Colon (tissue), 2 donors: ENCODE data around the gene CDV3.

ENCODE experiments used
- FAIRE-seq: peaks from 2 replicates; lab custom pipeline; 2012; peaks lifted over from hg19 to GRCh38; lab: Jason Lieb, UNC
- donor health status: control.
- donor health status: control.

CDV3 gene

GRCh38 chr3:133606342-133606741, 32.9 kb downstream of the CDV3 start:
- no peak for FAIRE-seq

DNA sequence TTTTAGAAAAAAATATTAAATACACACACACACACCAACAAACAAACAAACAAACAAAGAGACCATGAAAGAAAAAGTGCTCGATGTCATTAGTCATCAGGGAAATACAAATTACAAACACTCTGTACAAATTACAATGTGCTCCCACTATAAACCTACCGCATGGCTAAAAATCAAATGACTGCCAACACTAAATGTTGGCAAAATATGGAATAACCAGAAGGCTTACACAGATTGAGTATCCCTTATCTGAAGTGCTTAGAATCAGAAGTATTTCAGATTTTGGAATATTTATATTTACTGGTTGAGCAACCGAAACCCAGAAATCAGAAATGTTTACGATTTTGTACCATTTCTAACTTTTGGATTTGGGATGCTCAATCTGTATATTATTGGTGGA, 33.4 kb downstream of the CDV3 start:
- no peak for FAIRE-seq

DNA sequence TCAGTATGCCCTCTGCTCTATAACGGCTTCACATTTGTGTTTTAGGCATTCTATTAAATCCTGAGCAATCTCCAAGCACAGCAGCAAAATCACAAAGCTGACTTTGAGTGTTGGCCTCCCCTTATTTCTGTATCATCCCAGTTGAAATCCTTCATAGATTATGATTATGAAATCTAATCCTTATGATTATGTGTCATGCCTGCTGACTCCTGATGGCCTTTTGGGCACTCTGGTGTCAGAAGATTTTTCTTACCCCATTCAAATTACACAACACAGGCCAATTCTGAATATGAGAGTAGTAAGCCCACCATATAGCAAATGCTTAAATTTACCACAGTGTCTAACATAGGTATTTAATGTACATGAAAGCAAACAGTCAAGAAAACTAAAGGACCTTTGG, 34.3 kb downstream of the CDV3 start:
- FAIRE-seq, result no peak

DNA sequence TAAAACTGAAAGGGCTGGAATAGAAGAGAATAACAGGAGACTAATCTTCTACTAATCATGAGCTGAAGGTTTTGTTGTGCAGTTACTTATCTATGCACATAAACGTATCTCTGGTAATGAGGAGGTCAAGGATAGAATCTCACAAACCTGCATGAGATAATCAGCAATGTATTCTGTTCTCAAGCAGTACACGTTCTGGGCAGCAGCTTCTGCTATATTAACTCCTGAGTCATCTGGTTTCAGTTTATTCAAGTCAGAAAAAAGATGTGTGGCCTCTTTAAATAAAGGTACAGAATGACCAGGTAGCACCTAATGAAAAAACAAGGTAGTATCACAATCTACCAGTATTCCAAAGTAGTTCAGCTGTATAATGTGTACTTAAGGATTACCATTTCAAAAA, 34.9 kb downstream of the CDV3 start:
- no peak for FAIRE-seq

DNA sequence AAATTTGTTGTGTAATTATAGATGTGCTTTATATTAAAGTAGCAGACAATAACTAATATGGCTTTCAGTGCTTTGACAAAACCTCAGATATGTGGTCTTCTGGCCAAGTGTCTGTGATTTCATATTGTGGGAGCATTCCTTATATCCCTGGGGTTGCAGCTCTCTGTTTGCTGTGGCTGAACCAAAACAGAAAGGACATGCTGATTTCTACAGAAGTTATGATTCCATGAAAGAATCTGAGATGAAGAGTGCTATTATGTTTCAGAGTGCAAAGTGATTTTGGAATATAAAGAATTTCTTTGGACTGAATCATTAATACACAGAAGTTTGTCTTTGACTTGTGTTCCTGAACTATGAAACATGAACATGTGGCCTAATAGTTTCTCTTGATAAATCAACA, 36.5 kb downstream of the CDV3 start:
- FAIRE-seq, result no peak

DNA sequence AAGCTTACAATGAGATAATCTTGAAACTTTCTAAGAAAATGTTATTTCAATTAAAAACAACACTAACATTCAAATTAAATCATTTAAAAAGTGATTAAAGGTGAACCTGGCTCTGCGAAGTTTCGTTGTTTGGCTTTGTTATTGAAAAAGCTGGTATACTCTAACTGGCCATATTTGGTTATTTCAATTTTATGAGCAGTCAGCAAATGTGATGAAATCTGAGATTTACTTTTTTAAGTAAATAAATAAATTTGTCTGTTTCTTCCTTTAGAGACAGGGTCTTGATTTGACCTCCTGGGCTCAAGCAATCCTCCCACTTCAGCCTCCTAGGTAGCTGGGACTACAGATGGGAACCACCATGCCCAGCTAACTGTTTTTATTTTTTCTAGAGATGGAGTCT, 38.0 kb downstream of the CDV3 start:
- no peak for FAIRE-seq

- no peak for FAIRE-seq
Measured at GRCh38 chr3:133620066-133620784, 46.7 kb downstream of the CDV3 start.

DNA sequence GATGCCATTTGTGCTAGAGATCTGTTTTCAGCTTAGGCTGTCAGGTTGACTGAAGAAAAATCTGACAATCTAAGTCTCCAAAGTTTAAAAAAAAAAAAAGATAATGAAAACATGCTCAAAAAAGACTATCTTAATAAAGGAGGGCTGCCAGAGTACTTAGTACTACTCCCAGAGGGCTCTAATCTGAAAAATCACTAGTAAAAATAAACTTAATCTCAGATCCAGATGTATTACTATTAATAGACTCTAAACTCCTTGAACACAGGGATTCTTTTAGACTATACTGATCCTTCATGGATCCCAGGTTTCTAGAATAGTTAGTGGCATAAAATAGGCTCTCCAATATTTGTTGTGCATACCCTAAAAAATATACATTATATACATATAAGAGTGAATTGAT, 54.3 kb downstream of the CDV3 start:
- no peak for FAIRE-seq

DNA sequence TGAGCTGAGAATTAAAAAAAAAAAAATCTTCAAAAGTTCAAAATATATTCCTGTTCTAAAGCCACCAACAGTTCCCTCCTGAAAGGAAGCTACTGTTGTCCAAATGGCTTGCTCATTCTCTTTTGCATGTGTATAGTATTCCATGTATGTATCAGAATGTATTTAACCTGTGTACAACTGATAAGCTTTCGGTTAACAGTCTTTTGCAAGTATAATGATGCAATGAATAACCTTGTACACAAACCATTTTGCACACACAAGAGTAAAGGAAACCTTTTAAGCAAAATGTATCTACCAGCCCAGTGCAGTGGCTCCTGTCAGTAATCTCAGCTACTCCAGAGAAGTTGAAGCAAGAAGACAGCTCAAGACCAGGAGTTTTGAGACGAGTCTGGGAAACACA, 55.7 kb downstream of the CDV3 start:
- no peak for FAIRE-seq

DNA sequence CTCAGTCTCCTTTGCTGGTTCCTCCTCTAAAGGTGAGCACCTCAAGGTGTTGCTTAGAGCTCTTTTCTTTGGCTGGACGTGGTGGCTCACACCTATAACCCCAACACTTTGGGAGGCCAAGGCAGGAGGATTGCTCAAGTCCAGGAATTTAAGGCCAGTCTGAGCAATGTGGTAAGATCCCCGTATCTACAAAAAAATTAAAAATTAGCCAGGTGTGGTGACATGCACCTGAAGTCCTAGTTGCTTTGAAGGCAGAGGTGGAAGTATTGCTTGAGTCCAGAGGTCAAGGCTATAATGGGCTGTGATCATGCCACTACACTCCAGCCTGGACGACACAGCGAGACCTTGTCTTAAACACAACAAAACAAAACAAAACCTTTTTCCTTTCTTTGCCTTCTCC, 60.0 kb downstream of the CDV3 start:
- FAIRE-seq, result no peak
